ENCODE results near the gene PRRX1.

Gene PRRX1

DNA sequence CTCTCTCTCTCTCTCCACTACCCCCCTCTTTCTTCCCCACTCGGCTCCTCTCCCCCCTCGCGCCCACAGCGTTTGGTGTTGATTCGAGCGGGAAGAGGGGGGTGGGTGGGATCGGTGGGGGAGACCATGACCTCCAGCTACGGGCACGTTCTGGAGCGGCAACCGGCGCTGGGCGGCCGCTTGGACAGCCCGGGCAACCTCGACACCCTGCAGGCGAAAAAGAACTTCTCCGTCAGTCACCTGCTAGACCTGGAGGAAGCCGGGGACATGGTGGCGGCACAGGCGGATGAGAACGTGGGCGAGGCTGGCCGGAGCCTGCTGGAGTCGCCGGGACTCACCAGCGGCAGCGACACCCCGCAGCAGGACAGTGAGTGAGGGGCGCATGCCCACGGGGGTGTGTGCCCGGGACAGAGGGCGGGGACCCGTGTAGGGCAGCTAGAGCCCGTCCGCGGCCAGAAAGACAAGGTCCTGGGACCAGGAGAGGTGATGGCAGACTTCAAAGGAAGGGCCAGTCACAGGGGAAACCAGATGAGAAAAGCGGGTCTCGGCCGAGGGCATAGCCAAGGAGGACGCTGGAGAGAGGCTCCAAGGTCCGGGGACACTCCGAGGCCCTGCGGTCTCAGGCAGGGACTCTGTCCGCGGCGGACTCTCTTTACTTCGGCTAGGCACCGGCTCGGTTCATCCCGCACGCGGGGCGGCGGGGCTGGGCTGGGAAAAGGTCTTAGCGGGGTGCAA, at the start of gene PRRX1:
PRRX1 (plus strand) TSS at position 39 of the 735 bp plus-strand sequence; CDS start at position 127, 88 bp downstream.
- no peak for DNase-seq (ENCODE audit: low read depth)

DNA sequence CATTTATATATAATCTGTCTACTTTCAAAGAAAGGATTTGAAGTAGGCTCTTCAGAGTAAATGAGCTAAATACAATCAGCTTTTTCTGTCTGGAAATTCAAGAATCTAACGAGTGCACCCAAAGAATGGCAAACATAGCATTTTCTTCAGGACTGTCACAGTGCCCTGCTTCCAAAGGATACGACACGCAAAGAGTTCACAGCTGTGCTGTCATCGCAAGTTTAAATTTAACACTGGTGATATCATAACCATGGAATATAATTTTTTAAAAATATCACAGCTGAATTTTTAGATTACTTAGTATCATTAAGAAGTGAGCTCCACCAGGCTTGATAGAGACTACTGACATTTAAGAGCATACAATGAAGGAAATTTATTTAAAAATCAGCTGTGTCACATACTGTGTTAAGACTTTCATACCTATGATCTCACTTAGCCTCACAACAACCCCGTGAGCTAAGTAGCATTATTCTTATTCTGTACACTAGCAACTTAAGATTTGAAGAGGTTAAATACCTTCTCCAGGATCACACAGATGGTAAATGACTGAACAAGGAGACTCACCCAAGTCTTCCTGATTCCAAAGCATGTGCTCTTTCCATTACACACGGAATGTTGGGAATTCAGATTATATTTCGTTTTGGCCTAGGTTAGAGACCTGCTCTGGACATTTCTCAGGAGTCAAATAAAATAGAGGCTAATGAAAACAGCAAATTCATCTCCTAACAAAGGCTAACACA, 46.2 kb upstream of the PRRX1 start:
- no peak for DNase-seq (ENCODE audit: low read depth)

DNA sequence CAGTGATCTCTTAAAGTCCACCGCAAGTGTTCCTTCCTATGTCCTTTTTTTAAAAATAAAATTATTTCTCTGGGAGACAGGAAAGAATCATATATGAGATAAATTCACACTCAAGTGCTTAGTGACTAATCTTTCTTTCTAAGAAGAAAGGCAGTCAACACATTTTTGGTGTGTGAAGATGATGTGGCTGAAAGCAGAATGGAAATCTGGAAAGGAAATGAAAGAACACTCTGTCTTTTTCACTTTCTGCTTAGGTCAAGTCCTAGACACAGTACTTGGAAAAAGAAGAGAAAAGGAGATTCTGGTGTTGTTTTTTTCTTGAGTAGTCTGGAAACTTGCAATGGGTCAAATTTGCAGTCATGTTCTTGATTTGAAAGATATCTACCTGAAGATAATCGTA, 45.5 kb upstream of the PRRX1 start:
- no peak for DNase-seq (ENCODE audit: low read depth)

DNA sequence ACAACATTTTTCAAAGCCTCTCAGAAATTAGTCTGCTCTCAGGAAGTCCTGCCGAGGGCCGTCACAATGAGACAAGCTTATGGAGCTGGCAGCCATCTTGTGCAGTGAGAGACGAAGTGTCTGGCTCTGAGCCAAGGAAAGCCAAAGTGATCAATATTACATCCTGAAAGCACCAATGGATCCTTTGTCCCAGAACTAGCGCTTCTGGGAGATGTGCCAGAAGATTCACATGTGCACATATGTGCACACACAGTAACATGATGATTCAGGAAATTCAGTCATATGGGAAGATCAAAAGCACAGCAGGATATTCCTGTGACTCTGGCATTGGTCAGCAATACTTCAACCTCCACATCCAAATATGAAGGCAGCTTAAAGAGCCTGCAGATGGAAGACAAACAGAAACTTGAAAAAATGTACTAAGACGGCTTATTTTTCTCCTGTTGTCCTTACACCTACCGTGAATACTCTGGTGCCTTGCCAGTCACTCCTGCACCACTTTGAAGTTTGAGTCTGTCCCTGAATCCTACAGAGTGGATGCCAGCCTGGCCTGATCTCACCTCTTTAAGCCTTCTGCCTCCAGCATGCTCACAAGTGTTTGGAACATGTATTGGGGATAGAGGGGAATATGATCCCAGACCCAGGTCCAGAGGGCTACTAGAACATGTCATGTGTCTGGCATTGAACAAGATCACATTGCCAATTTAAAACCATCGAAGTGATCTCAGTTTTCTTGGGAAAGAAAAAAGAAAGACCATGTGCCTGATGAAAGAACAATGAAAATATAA, 44.5 kb upstream of the PRRX1 start:
- DNase-seq (ENCODE audit: low read depth) = no peak

DNA sequence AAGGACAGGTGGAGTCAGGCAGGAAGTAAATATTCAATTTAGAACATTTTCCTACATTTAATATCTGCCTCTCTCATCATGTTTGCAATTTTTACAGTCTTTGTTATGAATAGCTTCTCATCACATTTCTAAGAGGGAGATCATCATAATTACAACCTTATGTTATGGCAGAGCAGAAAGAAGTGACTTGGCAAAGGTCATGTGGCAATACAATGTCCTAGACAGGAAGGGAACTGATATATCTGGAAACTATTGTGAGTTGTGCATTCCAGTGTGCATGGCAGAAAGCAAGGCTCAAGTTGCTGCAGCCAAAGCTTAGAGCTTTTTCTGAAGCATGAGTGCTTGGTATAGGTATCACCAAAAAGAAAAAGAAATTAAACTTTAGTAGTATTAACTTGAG, 43.8 kb upstream of the PRRX1 start:
- no peak for DNase-seq (ENCODE audit: low read depth)

DNA sequence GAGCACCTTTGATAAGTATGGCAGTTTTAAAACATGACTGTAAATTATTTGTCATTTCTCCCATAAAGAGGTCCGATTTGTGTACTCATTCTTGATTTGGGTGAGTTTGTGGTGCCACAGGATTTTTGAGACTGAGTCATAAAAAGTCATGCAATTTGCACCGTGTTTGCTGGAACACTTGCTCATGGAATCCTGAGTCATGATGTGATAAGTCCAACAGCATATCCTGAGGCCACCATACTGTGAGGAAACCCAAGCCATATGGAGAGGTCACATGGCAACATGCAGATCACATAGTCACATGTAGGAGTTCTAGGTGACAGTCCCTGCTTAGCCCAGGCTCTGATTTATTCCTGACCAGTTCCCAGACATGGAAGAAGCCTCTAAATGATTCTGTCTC, 40.8 kb upstream of the PRRX1 start:
- peak; percentile 89 for DNase-seq (ENCODE audit: low read depth)

DNA sequence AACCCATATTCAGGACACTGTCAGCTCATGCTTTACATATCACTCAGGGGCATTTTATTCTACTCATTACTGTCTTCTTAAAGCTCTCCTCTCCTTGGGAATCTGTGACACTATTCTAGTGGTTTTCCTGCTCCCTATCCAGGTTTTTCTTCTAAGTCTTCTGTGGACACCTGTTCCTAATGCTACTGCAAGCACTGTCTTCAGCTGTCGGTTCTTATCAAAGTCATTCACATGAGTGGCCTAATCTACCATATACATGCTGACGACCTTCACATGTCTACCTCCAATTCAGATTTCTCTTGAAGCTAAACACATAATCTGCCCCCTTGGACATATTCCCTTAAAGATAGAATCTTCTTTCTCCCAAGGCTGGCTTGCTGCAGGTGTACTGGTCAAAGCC, 39.8 kb upstream of the PRRX1 start:
- DNase-seq (ENCODE audit: low read depth) = no peak

DNA sequence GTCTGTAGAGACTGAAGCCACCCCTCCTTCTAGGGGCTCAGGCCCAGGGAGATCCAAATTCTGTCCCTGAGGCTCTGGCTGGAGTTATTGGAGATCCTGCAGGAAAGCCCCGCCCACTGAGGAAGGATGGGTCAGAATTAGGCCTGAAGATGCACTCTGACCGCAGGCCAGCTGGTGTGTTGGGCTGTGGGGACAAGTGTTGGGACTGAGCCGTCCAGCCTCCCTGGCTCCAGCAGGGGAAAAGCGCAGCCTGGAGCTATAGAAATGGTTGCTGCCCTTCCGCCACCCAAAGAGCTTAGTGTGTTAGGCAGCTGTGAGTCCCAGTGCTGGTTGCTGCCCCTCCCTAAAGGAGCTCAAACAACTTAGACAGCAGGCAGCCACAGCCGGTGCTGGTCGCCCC, 33.0 kb upstream of the PRRX1 start:
- DNase-seq (ENCODE audit: low read depth) = no peak

DNA sequence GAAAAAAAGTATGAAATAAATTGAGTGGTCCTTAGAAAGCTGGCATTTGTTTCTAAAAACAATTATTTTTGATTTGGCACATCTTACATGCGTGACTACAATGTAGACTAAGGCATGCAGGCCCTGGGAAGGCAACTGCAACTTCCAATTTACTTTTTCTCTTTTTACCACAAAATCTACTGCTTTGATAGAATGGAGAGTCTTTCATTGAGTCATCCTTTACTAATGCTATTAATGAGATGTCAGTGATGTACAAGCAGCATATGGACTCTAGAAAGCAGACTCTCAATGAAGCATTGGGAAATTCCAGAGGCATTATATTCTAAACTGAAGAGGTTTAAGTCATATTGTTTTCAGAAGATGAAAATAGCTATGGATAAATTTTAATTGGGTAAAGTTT, 29.6 kb upstream of the PRRX1 start:
- DNase-seq (ENCODE audit: low read depth) = peak; percentile 44

DNA sequence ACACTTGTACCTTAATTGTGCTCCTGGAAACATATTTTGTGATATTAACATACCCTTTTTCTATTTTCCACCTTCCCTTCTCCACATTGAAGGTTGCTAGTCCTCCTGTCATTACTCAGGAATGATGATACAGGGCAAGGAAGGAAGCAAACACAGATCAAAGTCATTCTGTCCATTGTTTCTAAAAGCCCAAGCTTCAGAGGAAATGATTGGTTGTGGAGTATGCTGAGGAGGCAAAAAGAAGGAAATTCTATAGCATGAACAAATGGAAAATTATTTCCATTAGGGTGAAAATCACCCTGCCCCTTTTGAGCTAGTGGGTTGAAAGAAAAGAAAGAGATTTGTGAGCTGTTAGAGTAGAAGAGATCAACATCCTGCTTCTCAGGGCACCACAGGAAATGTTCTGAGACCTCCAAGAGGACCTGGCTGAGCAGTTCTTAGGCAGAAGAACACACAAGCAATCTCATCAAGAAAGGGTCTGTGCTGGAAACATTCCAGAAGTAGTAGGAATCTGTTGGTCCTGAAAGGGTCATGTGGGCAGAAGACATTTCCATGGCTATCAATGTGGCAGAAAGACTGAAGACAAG, 29.0 kb upstream of the PRRX1 start:
- DNase-seq (ENCODE audit: low read depth) = no peak

DNA sequence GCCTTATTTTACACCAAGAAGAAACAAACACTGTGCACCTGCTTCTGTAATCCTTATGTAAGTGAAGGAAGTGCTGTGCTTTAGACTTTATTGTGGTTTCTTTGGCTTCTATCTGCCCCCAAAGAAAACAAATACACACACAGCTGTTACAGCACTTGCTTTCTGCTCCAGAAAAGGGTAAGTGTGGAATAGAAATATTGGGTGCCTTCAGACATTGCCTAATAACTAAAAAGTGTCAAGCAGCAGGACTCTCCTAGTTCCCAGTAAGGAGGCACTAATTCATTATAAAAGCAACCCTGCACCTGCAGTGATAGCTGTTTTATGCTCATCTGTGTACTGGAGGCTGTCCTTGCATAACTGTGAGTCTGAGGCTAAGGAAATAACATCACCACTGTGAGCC, 23.4 kb upstream of the PRRX1 start:
- DNase-seq (ENCODE audit: low read depth) = no peak

DNA sequence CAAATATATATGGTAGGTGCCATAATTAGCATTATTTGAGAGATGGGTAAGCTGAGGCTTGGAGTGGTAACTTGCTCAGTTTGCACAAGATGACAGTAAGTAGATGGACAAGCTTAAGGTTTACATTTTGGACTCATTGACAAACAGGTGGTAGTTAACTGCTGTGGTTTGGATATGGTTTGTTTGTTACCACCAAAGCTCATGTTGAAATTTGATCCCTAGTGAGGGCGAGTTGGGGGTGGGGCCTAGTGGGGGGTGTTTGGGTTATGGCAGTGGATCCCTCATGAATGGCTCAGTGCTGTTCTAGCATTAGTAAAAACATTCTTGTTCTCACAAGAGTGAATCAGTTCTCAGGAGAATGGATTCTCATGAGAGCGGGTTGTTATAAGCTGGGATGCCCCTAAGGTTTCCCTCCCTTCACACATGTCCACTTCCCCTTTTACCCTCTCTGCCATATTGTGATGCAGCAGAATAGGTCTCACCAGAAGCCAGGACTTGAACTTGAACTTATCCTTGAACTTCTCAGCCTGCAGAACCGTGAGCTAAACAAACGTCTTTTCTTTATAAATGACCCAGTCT, 6.6 kb upstream of the PRRX1 start:
- DNase-seq (ENCODE audit: low read depth) = no peak

DNA sequence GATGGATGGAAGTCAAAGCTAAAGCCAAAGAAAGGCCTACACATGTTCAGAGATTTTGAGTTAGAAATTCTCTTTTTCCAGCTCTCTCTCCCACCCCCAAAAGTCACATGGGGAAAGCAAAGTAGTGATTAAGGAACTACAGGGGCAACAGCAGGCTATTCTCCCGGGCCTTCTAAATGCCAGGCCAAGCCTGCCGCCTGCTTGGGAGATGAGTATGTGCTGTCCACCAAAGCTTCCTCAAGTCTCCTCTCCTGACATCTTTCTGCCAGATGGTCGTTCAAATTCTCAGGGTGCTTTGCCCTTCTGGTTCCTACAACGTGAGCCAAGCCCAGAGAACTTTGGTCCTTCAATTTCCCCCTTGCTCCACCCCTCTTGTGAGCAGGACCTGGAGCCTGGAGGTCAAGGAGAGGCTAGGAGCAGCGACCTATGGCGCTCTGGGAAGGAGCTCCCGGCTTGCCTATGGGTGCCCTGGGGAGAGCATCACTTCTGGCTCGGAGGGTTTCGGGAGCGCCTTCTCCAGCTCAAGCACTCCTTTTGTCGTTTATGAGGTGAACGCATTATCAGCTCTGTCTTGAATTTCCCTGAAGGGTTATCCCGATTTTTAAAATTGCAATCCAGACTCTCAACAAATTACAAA, 4.4 kb upstream of the PRRX1 start:
- DNase-seq (ENCODE audit: low read depth) = no peak

DNA sequence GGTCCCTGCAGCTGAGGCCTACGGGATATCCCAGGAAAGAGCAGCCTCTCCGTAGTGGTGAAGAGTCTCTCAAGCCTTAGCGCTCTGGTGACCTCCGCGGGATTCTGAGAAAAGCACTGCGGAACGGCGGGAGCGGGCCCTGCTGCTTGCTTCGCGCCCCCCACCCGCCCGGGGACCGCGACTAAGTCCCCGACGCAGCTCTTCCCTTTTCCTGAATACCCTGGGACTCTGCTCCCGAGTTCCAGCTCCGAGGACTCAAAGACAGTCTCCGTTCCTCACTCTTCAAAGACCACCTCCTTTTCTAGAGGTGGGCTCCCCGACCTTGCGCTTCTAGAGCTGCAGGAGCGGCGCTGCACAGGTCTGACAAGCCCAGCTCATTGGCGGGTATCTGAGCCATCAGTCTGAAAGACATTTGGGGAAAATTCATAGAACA, 3.6 kb upstream of the PRRX1 start:
- no peak for DNase-seq (ENCODE audit: low read depth)

DNA sequence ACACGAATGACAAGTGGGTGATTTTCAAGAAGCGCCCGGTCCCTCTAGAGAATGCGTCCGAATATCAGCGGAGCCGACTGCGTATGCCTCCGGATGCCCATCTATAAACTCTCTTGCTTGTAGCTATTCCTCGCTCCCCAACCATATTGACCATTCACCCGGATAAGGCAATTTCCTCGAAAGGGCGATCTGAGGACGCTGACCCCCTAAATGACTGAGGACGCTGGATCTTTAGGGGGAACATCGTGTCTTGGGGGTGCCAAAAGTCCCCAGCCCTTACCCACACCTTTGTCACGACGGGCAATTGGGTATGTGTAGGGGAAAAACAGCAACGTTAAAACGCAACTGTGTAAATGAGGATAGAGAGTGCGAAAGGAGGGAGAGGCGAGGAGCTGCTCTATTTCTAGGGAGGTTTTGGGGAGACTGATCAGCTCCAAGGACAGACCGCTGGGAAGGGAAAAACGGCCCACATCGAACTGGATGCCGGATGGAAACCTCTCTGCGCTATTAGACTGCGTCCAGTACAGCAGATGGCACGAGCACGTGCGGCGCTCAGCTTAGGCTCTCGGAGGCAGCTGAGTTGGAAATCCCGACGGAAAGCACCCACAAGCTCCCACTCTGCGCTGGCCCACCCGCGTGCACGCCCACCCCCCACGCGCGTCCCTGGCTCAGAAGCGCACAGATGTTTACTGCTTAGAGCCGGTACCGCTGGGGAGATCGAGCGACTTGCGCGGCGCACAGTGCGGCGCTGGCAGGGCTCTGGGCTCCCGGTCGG, 2.9 kb upstream of the PRRX1 start:
- no peak for DNase-seq (ENCODE audit: low read depth)

DNA sequence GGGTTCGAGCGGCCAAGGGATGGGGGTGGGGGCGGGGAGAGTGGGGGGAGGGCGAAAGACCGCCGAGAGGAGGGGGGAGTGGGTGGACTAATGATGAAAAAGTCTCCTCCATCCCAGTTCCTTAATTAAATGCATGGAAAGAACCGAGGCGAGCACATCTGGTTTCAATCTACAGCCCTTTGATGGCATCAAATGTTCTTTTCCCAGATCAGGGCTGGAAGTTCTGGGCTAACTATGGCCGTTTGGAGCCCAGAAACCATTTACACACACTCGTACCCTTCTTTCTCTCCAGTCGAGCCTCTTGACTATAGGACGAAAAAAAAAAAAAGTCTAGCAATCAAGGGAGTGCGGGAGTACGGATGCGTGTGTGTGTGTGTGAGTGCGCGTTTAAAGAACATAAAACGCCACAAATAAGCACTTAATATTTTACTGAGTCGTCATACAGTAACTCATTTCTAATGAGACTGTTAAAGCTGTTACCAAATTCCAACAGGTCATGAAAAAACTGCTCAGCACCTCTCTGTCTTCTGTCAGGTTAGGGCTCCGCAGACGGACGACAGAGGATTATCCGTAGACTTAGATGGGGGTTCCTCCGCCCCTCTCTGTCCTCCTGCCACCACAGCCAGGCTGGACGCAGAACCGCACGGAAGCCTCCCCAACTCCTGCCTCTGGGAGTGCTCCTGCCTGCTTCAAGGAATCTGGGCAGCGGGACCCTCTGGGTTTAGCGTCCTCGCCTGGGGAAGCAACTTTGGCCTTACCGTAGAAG, 2.1 kb upstream of the PRRX1 start:
- DNase-seq (ENCODE audit: low read depth) = no peak

DNA sequence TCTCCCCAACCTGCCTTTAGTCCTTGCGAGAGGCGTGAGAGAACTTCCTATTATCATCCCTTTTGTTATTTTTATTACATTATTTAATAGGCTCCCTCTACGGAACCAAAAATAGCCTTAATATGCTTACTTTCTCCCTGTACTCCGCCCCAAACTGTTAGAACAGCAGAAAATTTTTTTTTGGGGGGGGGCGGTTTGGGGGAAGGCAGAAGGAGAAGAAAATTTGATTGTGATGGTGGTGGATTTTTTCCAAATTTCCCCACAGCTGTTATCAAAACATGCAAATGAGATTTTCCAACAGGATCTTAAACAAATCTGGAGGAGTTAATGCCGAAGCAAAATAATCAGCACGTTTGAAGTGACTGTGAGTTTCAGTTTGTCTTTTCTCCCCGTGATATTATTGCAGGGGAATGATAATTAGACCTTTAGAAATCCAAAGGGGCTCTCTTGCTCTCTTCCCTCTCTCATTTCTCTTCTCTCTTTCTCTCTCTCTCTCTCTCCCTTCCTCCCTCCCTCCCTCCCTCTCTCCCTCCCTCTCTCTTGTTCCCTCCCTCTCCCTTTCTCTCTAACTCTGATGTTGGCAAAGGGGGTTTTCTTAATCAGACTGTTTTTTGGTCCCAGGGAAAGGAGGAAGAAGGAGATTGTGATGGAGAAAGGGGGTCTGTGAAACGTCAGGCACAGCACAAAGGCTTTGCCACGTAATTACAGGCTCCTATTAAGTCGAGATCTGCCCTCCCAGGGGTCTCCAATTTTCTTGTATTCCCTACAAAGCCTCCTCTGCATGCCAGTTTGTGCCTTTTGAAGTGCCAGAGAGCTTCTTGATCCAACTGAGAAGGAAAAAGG, 1.1 kb upstream of the PRRX1 start:
- no peak for DNase-seq (ENCODE audit: low read depth)

DNA sequence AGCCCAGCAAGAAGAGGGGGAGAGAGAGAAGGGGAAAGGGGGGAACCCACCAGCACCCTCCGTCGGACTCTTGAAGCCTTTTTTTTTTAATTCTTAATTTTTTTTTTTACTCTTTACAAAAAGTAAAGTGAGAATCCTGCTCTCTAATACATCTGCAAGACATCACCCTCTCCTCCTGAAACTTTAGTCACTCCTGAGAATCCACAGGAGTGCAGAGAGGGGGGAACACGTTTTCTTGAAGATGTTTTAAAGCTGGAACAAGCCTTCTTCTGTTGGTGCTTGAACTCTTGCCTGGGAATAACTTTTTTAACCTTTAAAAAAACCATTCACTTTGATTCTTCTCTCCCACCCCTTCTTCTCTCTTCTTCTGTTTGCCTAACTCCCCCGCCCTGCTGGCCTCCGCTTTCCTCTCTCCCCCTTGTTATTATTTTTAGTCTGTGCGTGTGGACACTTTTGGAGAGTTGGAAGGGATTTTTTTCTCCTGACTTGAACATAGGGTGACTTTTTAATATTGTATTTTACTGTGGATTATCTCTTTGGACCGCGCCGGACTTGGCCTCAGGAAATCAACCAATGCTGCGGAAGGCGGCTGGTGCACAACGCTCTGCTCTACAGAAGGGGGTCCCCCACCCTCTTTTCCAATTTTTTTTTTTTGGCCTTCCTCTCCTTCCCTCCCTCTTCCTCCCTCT, 383 bp upstream of the PRRX1 start:
- no peak for DNase-seq (ENCODE audit: low read depth)
